Measurements from ENCODE around the gene KCNJ1. TPM values are rescaled to one million over a fixed set of nuclear protein-coding genes. Genes with fewer than 3 reads are reported as not detected.

Gene KCNJ1
- total RNA-seq, 1 experiment from 2014 or later, result not detected

GRCh38 chr11:128886406-128887124 is 19.5 kb upstream of the KCNJ1 start:
- Histone ChIP-seq H3K27me3 (replicated peaks; ENCODE audit: insufficient read depth, low read depth, low read length, poor library complexity) (peaks cover 14% of the 10 kb centered on the region), H3K4me3 (ENCODE audit: low read depth, low read length, poor library complexity, severe bottlenecking) (no peak overlapping the region), H3K9me3 (ENCODE audit: low read depth, low read length, poor library complexity, severe bottlenecking) (no peaks in the 10 kb centered on the region), H3K36me3 (ENCODE audit: insufficient read depth, low read length, poor library complexity, severe bottlenecking) (no peaks in the 10 kb centered on the region), H3K27ac (ENCODE audit: low read depth, low read length, poor library complexity, severe bottlenecking) (no peak overlapping the region), H3K4me1 (ENCODE audit: insufficient read depth, low read length, poor library complexity, severe bottlenecking) (peaks cover 4% of the 10 kb centered on the region)
- DNase-seq (ENCODE audit: low spot score), result peak; percentile 49
- ChIA-PET CTCF (interaction anchor here (0.6 to 3.4 kb wide), 2 partner anchors 70 to 236 kb away, joined by 3 to 69 read pairs; no protein-coding TSS in a partner anchor), POLR2A (ENCODE audit: low non-redundant PET) (no interaction called here)
- no TSS peak for BruUV-seq (replicated peaks)
- intact Hi-C loops (cut with micrococcal nuclease; ENCODE audit: unreplicated experiment), result loop anchor here (5.0 to 10.0 kb wide), 2 partner anchors 446 to 478 kb away; no protein-coding TSS in a partner anchor
- TF ChIP-seq EZH2 (IDR thresholded peaks at IDR 0.05; ENCODE audit: borderline replicate concordance, low read depth, low read length, poor library complexity, severe bottlenecking), result no peak
- peak; percentile 53 for TF ChIP-seq CTCF (conservative IDR thresholded peaks at IDR 0.05; ENCODE audit: low read depth, low read length)

GRCh38 chr11:128884703-128885338 is 17.7 kb upstream of the KCNJ1 start:
- ChIA-PET POLR2A (ENCODE audit: low non-redundant PET) (no interaction called here), CTCF (interaction anchor here (0.6 to 3.4 kb wide), 9 partner anchors 9 to 490 kb away, joined by 3 to 69 read pairs (median 4); no protein-coding TSS in a partner anchor)
- intact Hi-C loops (cut with micrococcal nuclease; ENCODE audit: unreplicated experiment), result loop anchor here (1.0 to 10.0 kb wide), 5 partner anchors 71 to 862 kb away; no protein-coding TSS in a partner anchor
- Histone ChIP-seq H3K27me3 (replicated peaks; ENCODE audit: insufficient read depth, low read depth, low read length, poor library complexity) (peaks cover 6% of the 10 kb centered on the region), H3K36me3 (ENCODE audit: insufficient read depth, low read length, poor library complexity, severe bottlenecking) (no peaks in the 10 kb centered on the region), H3K9me3 (ENCODE audit: low read depth, low read length, poor library complexity, severe bottlenecking) (no peaks in the 10 kb centered on the region), H3K4me1 (ENCODE audit: insufficient read depth, low read length, poor library complexity, severe bottlenecking) (peaks cover 4% of the 10 kb centered on the region), H3K27ac (ENCODE audit: low read depth, low read length, poor library complexity, severe bottlenecking) (no peak overlapping the region), H3K4me3 (ENCODE audit: low read depth, low read length, poor library complexity, severe bottlenecking) (no peak overlapping the region)
- TF ChIP-seq CTCF (conservative IDR thresholded peaks at IDR 0.05; ENCODE audit: low read depth, low read length) (peak; percentile 86), EZH2 (IDR thresholded peaks at IDR 0.05; ENCODE audit: borderline replicate concordance, low read depth, low read length, poor library complexity, severe bottlenecking) (no peak)
- DNase-seq (ENCODE audit: low spot score), result peak; percentile 81
- no TSS peak for BruUV-seq (replicated peaks)

GRCh38 chr11:128884054-128884453 is 17.0 kb upstream of the KCNJ1 start:
- Histone ChIP-seq H3K4me3 (ENCODE audit: low read depth, low read length, poor library complexity, severe bottlenecking) (no peak overlapping the region), H3K27ac (ENCODE audit: low read depth, low read length, poor library complexity, severe bottlenecking) (no peak overlapping the region), H3K36me3 (ENCODE audit: insufficient read depth, low read length, poor library complexity, severe bottlenecking) (no peaks in the 10 kb centered on the region), H3K9me3 (ENCODE audit: low read depth, low read length, poor library complexity, severe bottlenecking) (no peaks in the 10 kb centered on the region), H3K27me3 (replicated peaks; ENCODE audit: insufficient read depth, low read depth, low read length, poor library complexity) (no peaks in the 10 kb centered on the region), H3K4me1 (ENCODE audit: insufficient read depth, low read length, poor library complexity, severe bottlenecking) (peaks cover 4% of the 10 kb centered on the region)
- CTCF ChIA-PET, result interaction anchor here (1.1 to 3.4 kb wide), 3 partner anchors 22 to 73 kb away, joined by 4 to 69 read pairs (median 10); no protein-coding TSS in a partner anchor
- no TSS peak for BruUV-seq (replicated peaks)
- POLR2A ChIA-PET (ENCODE audit: low non-redundant PET), result no interaction called here
- no peak for TF ChIP-seq EZH2 (IDR thresholded peaks at IDR 0.05; ENCODE audit: borderline replicate concordance, low read depth, low read length, poor library complexity, severe bottlenecking)
- no peak for TF ChIP-seq CTCF (conservative IDR thresholded peaks at IDR 0.05; ENCODE audit: low read depth, low read length)
- DNase-seq (ENCODE audit: low spot score), result no peak
- intact Hi-C loops (cut with micrococcal nuclease; ENCODE audit: unreplicated experiment), result loop anchor here (1.0 to 10.0 kb wide), 4 partner anchors 72 to 863 kb away; no protein-coding TSS in a partner anchor

All from A673 (cell line).